ENCODE results near the gene ENTREP3.

- TF ChIP-seq CTCF (IDR thresholded peaks at IDR 0.05; ENCODE audit: borderline replicate concordance, extremely low read depth, low read length, poor library complexity, severe bottlenecking) (no peak), EZH2 (IDR thresholded peaks at IDR 0.05; ENCODE audit: borderline replicate concordance, low read depth, low read length, severe bottlenecking) (no peak)
These were observed at the start of gene ENTREP3 for GRCh38 chr1:155255243-155256007.

All from DND-41 (cell line).